Neural cell (in vitro differentiated cells): ENCODE measurements around the gene FBXO4. TPM values are rescaled to one million over a fixed set of nuclear protein-coding genes. Genes with fewer than 3 reads are reported as not detected.

Experiments used
- H2AFZ ChIP-seq: fragments of 200-600, 300-800 bp; sonication (generic), shearing (Covaris generic); 2 replicates; pipeline ENCODE4 v1.6.0; 2014; ENCODE audit warnings: low read depth, mild to moderate bottlenecking, antibody characterized with exemption, low read length, moderate library complexity
- H3F3A ChIP-seq: fragments of 200-600 bp; shearing (Covaris generic); 2 replicates; pipeline ENCODE4 v1.6.1; 2016; ENCODE audit warnings: mild to moderate bottlenecking, moderate library complexity, mixed read lengths, antibody characterized with exemption, low read length; ENCODE audit not compliant: insufficient read depth, poor library complexity, severe bottlenecking
- H3K27ac ChIP-seq: fragments of 200-600, 300-800 bp; sonication (generic), shearing (Covaris generic); 2 replicates; pipeline ENCODE4 v1.5.1; 2014; ENCODE audit warnings: mild to moderate bottlenecking, low read length, moderate library complexity
- H3K27me3 ChIP-seq: fragments of 300-800, 200-600 bp; sonication (generic), shearing (Covaris generic); 2 replicates; pipeline ENCODE4 v1.6.0; 2014; ENCODE audit warnings: mild to moderate bottlenecking, low read depth, low read length, moderate library complexity; ENCODE audit not compliant: insufficient read depth
- H3K36me3 ChIP-seq: fragments of 300-800, 200-600 bp; sonication (generic), shearing (Covaris generic); 2 replicates; pipeline ENCODE4 v1.5.1; 2014; ENCODE audit warnings: mild to moderate bottlenecking, antibody characterized with exemption, low read length, moderate library complexity; ENCODE audit not compliant: insufficient read depth
- H3K4me2 ChIP-seq: fragments of 300-800, 200-600 bp; sonication (generic), shearing (Covaris generic); 2 replicates; pipeline ENCODE4 v1.6.0; 2014; ENCODE audit warnings: mild to moderate bottlenecking, low read length
- H3K4me3 ChIP-seq: fragments of 300-800, 200-600 bp; sonication (generic), shearing (Covaris generic); 2 replicates; pipeline ENCODE4 v1.5.1; 2014; ENCODE audit warnings: mild to moderate bottlenecking, low read length, moderate library complexity
- H3K79me2 ChIP-seq: fragments of 200-600 bp; shearing (Covaris generic); replicated peaks from 2 replicates; pipeline ENCODE4 v1.6.0; 2014; ENCODE audit warnings: mild to moderate bottlenecking, low read length, moderate library complexity; ENCODE audit not compliant: insufficient read depth
- H3K9ac ChIP-seq: fragments of 300-800, 200-600 bp; sonication (generic), shearing (Covaris generic); 2 replicates; pipeline ENCODE4 v1.6.1; 2016; ENCODE audit warnings: mild to moderate bottlenecking, low read length, mixed read lengths
- H3K9me2 ChIP-seq: fragments of 200-600 bp; shearing (Covaris generic); 2 replicates; pipeline ENCODE4 v1.6.1; 2016; ENCODE audit warnings: mild to moderate bottlenecking, low read length, mixed read lengths; ENCODE audit not compliant: insufficient read depth
- H3K9me3 ChIP-seq: fragments of 200-600, 300-800 bp; sonication (generic), shearing (Covaris generic); 2 replicates; pipeline ENCODE4 v1.6.1; 2016; ENCODE audit warnings: mild to moderate bottlenecking, mixed run types, low read length, moderate library complexity, mixed read lengths
- H4K20me1 ChIP-seq: fragments of 200-600 bp; shearing (Covaris generic); 2 replicates; pipeline ENCODE4 v1.6.1; 2016; ENCODE audit warnings: mild to moderate bottlenecking, mixed run types; ENCODE audit not compliant: insufficient read depth
- EP300 ChIP-seq: fragments of 450-650 bp; conservative IDR thresholded peaks from 2 replicates; pipeline ENCODE4 v1.6.1; 2014; ENCODE audit warnings: antibody characterized with exemption, mild to moderate bottlenecking, moderate library complexity; ENCODE audit not compliant: poor library complexity, severe bottlenecking
- EZH2 ChIP-seq: fragments of 200-600, 300-800 bp; shearing (Covaris generic), sonication (generic); IDR thresholded peaks from 2 replicates; pipeline ENCODE4 v1.6.1; 2014; ENCODE audit warnings: antibody characterized with exemption, low read length, borderline replicate concordance, mild to moderate bottlenecking; ENCODE audit not compliant: insufficient read depth, poor library complexity, severe bottlenecking
- MXI1 ChIP-seq: fragments of 450-650 bp; conservative IDR thresholded peaks from 2 replicates; pipeline ENCODE4 v1.6.1; 2014; ENCODE audit warnings: antibody characterized with exemption, mild to moderate bottlenecking; ENCODE audit not compliant: poor library complexity, severe bottlenecking
- POLR2AphosphoS5 ChIP-seq: IDR thresholded peaks from 2 replicates; pipeline ENCODE4 v1.6.1; 2012
- RAD21 ChIP-seq: fragments of 450-650 bp; conservative IDR thresholded peaks from 2 replicates; pipeline ENCODE4 v1.6.1; 2014; ENCODE audit warnings: antibody characterized with exemption, mild to moderate bottlenecking, moderate library complexity
- SMC3 ChIP-seq: fragments of 450-650 bp; conservative IDR thresholded peaks from 2 replicates; pipeline ENCODE4 v1.6.1; 2014; ENCODE audit warnings: antibody characterized with exemption, mild to moderate bottlenecking, moderate library complexity; ENCODE audit not compliant: poor library complexity
- TAF1 ChIP-seq: IDR thresholded peaks from 2 replicates; pipeline ENCODE4 v1.6.1; 2012; ENCODE audit warnings: low read depth
- polyA plus RNA-seq: library from polyadenylated mRNA; depleted of rRNA; stranded (reverse); fragments of >200 nt; gene quantifications from 2 replicates; pipeline ENCODE4 v1.2.3, GENCODE V29; 2014
- TF ChIP-seq, protein P1 (sequence below): fragments of 450-650 bp; IDR thresholded peaks from 2 replicates; pipeline ENCODE4 v1.5.1; 2014; ENCODE audit warnings: antibody characterized with exemption, mild to moderate bottlenecking, moderate library complexity; ENCODE audit not compliant: poor library complexity, severe bottlenecking
- TF ChIP-seq, protein P2 (sequence below): IDR thresholded peaks from 2 replicates; pipeline ENCODE4 v1.6.1; 2012; ENCODE audit warnings: borderline replicate concordance

FBXO4 gene
- polyA plus RNA-seq, 1 donor from 2014 or later, result 3.9 TPM

DNA sequence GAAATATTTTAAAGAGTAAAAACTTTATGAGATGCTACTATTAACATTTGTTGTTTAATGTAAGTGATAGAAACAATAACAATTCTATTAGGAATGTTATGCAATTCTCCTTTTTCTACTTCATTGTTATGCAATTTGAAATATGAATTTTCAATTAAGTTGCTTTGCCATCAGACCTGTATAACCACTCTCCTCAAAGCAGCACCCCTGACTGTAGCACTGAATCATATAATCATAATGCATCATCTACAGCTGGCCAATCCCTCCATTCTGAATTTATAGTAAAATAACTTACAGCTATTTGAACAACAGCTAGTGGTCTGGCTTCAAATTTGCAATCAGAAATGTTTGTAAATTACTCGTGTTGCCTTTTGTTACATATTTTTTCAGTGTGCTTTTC lies 29.2 kb downstream of the FBXO4 start:
- Histone ChIP-seq H3K27me3 (no peaks in the 10 kb centered on the region), H3K4me3 (no peak overlapping the region), H3K9ac (no peak overlapping the region), H3F3A (no peaks in the 10 kb centered on the region), H2AFZ (no peak overlapping the region), H3K9me3 (no peaks in the 10 kb centered on the region), H3K36me3 (no peaks in the 10 kb centered on the region), H4K20me1 (no peaks in the 10 kb centered on the region), H3K9me2 (no peaks in the 10 kb centered on the region), H3K79me2 (no peaks in the 10 kb centered on the region), H3K27ac (no peak overlapping the region), H3K4me2 (no peak overlapping the region)
- no peak for TF ChIP-seq POLR2AphosphoS5
- no peak for TF ChIP-seq SMC3
- TF ChIP-seq TAF1, result no peak
- TF ChIP-seq RAD21, result no peak
- TF ChIP-seq MXI1, result no peak
- TF ChIP-seq, protein P1, sequence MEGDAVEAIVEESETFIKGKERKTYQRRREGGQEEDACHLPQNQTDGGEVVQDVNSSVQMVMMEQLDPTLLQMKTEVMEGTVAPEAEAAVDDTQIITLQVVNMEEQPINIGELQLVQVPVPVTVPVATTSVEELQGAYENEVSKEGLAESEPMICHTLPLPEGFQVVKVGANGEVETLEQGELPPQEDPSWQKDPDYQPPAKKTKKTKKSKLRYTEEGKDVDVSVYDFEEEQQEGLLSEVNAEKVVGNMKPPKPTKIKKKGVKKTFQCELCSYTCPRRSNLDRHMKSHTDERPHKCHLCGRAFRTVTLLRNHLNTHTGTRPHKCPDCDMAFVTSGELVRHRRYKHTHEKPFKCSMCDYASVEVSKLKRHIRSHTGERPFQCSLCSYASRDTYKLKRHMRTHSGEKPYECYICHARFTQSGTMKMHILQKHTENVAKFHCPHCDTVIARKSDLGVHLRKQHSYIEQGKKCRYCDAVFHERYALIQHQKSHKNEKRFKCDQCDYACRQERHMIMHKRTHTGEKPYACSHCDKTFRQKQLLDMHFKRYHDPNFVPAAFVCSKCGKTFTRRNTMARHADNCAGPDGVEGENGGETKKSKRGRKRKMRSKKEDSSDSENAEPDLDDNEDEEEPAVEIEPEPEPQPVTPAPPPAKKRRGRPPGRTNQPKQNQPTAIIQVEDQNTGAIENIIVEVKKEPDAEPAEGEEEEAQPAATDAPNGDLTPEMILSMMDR, result no peak
- no peak for TF ChIP-seq EZH2
- TF ChIP-seq, protein P2, sequence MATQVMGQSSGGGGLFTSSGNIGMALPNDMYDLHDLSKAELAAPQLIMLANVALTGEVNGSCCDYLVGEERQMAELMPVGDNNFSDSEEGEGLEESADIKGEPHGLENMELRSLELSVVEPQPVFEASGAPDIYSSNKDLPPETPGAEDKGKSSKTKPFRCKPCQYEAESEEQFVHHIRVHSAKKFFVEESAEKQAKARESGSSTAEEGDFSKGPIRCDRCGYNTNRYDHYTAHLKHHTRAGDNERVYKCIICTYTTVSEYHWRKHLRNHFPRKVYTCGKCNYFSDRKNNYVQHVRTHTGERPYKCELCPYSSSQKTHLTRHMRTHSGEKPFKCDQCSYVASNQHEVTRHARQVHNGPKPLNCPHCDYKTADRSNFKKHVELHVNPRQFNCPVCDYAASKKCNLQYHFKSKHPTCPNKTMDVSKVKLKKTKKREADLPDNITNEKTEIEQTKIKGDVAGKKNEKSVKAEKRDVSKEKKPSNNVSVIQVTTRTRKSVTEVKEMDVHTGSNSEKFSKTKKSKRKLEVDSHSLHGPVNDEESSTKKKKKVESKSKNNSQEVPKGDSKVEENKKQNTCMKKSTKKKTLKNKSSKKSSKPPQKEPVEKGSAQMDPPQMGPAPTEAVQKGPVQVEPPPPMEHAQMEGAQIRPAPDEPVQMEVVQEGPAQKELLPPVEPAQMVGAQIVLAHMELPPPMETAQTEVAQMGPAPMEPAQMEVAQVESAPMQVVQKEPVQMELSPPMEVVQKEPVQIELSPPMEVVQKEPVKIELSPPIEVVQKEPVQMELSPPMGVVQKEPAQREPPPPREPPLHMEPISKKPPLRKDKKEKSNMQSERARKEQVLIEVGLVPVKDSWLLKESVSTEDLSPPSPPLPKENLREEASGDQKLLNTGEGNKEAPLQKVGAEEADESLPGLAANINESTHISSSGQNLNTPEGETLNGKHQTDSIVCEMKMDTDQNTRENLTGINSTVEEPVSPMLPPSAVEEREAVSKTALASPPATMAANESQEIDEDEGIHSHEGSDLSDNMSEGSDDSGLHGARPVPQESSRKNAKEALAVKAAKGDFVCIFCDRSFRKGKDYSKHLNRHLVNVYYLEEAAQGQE, result no peak
- no peak for TF ChIP-seq EP300

DNA sequence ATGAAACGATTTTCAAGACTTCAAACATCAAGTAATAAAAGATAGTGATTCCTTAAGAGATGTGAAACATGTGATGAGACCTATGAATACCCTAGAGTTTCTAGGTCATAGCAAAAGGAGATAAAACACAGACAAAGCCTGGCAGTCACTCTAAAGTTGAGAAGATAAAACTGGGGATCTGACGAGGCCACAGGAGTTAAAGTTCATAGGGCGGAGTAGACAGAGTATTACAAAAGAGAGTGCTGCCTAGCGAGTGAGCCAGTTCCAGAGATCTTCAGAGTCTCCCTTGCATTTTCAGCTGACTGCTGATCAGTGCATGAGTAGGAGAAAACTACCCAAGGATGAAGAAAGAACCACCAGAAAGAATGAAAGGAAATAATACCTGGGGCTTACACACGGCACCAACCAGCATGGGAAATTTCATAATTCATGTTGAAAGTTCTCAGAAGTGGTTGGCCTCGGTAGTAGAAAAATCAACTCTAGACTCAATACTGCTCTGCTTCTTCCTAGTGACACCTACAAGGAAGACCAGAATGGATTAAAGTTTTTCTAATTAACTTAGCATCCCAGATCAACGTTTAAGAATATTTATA lies 30.4 kb downstream of the FBXO4 start:
- Histone ChIP-seq H3K9me2 (no peaks in the 10 kb centered on the region), H3K9ac (no peak overlapping the region), H3K27ac (no peak overlapping the region), H3K27me3 (no peaks in the 10 kb centered on the region), H3K4me2 (no peak overlapping the region), H2AFZ (no peak overlapping the region), H3F3A (no peaks in the 10 kb centered on the region), H4K20me1 (no peaks in the 10 kb centered on the region), H3K4me3 (no peak overlapping the region), H3K9me3 (no peaks in the 10 kb centered on the region), H3K36me3 (no peaks in the 10 kb centered on the region), H3K79me2 (no peaks in the 10 kb centered on the region)
- TF ChIP-seq EZH2 (no peak), TAF1 (no peak), EP300 (no peak), RAD21 (no peak), POLR2AphosphoS5 (no peak), MXI1 (no peak), SMC3 (no peak)
- TF ChIP-seq, protein P1, result no peak
- TF ChIP-seq, protein P2, result no peak
